ENCODE results near the gene KCTD10.

KCTD10 gene

DNA sequence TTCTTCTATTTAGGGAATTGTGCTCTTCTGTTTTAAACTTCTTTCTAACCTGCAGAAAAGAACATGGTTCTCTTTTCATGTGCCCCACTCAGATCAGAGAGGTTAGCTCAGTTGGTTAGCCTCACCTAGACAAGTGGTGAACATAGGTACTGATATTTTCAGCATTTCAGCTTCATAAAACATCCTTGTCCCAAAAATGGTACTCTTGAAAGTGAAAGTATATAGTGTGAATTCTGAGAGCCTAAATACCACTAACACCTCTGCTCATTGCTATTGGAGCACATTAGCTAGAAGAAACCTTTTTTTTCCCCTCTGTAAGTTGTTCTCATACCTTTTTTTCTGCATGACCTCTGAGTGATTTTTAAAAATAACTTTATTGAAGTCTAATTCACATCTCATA lies 17.9 kb upstream of the KCTD10 start:
- Histone ChIP-seq H3K18ac (ENCODE audit: low read length) (no peak overlapping the region), H3K9me3 (ENCODE audit: insufficient read depth, low read depth, low read length) (no peaks in the 10 kb centered on the region), H3K4me2 (ENCODE audit: low read length) (no peak overlapping the region), H3K4me3 (ENCODE audit: low read depth, low read length) (no peak overlapping the region), H3K36me3 (ENCODE audit: control insufficient read depth in 1 of 2, insufficient read depth in 2 of 2, low read length in 2 of 2) (peaks cover 16 to 31% of the 10 kb centered on the region in 2 experiments), H3K4me1 (ENCODE audit: control insufficient read depth in 1 of 2, insufficient read depth in 2 of 2, low read length in 2 of 2) (peaks cover 0 to 2% of the 10 kb centered on the region in 2 experiments), H4K12ac (ENCODE audit: low read depth, low read length) (no peak overlapping the region), H3K23ac (ENCODE audit: low read length) (no peak overlapping the region), H3K9ac (ENCODE audit: low read length) (no peak overlapping the region), H3K79me2 (ENCODE audit: control insufficient read depth, insufficient read depth, low read length, poor library complexity) (no peaks in the 10 kb centered on the region), H3K79me1 (ENCODE audit: low read length) (no peaks in the 10 kb centered on the region), H2BK5ac (ENCODE audit: low read depth, low read length, poor library complexity) (no peak overlapping the region), H2BK12ac (ENCODE audit: low read length) (no peak overlapping the region), H4K8ac (ENCODE audit: low read depth, low read length) (no peak overlapping the region), H3K27ac (ENCODE audit: low read depth, low read length) (no peak overlapping the region), H3K14ac (ENCODE audit: low read length) (no peak overlapping the region), H3K27me3 (ENCODE audit: insufficient read depth, low read length) (no peaks in the 10 kb centered on the region), H2BK120ac (ENCODE audit: insufficient read depth, low read length, poor library complexity) (no peak overlapping the region), H2AK5ac (ENCODE audit: low read length) (no peak overlapping the region), H4K91ac (ENCODE audit: low read depth, low read length) (no peak overlapping the region), H3K4ac (ENCODE audit: low read depth, low read length) (no peak overlapping the region), H2AFZ (ENCODE audit: insufficient read depth, low read length, poor library complexity) (no peak overlapping the region)
- DNase-seq = no peak

- Histone ChIP-seq H3K23ac (ENCODE audit: low read length) (no peak overlapping the region), H3K4me1 (ENCODE audit: control insufficient read depth in 1 of 2, insufficient read depth in 2 of 2, low read length in 2 of 2) (peaks cover 0 to 2% of the 10 kb centered on the region in 2 experiments), H3K9me3 (ENCODE audit: insufficient read depth, low read depth, low read length) (no peaks in the 10 kb centered on the region), H3K9ac (ENCODE audit: low read length) (no peak overlapping the region), H3K79me1 (ENCODE audit: low read length) (no peaks in the 10 kb centered on the region), H4K91ac (ENCODE audit: low read depth, low read length) (no peak overlapping the region), H3K27ac (ENCODE audit: low read depth, low read length) (no peak overlapping the region), H2BK5ac (ENCODE audit: low read depth, low read length, poor library complexity) (no peak overlapping the region), H2AFZ (ENCODE audit: insufficient read depth, low read length, poor library complexity) (no peak overlapping the region), H3K4ac (ENCODE audit: low read depth, low read length) (no peak overlapping the region), H3K18ac (ENCODE audit: low read length) (no peak overlapping the region), H2BK120ac (ENCODE audit: insufficient read depth, low read length, poor library complexity) (no peak overlapping the region), H3K36me3 (ENCODE audit: control insufficient read depth in 1 of 2, insufficient read depth in 2 of 2, low read length in 2 of 2) (peaks cover 18 to 34% of the 10 kb centered on the region in 2 experiments), H4K12ac (ENCODE audit: low read depth, low read length) (no peak overlapping the region), H3K14ac (ENCODE audit: low read length) (no peak overlapping the region), H2AK5ac (ENCODE audit: low read length) (no peak overlapping the region), H3K27me3 (ENCODE audit: insufficient read depth, low read length) (no peaks in the 10 kb centered on the region), H3K79me2 (ENCODE audit: control insufficient read depth, insufficient read depth, low read length, poor library complexity) (no peaks in the 10 kb centered on the region), H2BK12ac (ENCODE audit: low read length) (no peak overlapping the region), H3K4me3 (ENCODE audit: low read depth, low read length) (no peak overlapping the region), H4K8ac (ENCODE audit: low read depth, low read length) (no peak overlapping the region), H3K4me2 (ENCODE audit: low read length) (no peak overlapping the region)
- no CpG with 5 or more reads among the region's 7 CpGs for whole genome bisulfite sequencing (ENCODE audit: extremely low coverage, insufficient coverage, insufficient read length)
- DNase-seq = no peak
Measured at GRCh38 chr12:109494348-109494881, 17.3 kb upstream of the KCTD10 start.

GRCh38 chr12:109493938-109494337 lies 16.8 kb upstream of the KCTD10 start:
- Histone ChIP-seq H3K4me3 (ENCODE audit: low read depth, low read length) (no peak overlapping the region), H3K27me3 (ENCODE audit: insufficient read depth, low read length) (no peaks in the 10 kb centered on the region), H2AK5ac (ENCODE audit: low read length) (no peak overlapping the region), H4K12ac (ENCODE audit: low read depth, low read length) (no peak overlapping the region), H3K14ac (ENCODE audit: low read length) (no peak overlapping the region), H2BK120ac (ENCODE audit: insufficient read depth, low read length, poor library complexity) (no peak overlapping the region), H2BK12ac (ENCODE audit: low read length) (no peak overlapping the region), H3K23ac (ENCODE audit: low read length) (no peak overlapping the region), H4K91ac (ENCODE audit: low read depth, low read length) (no peak overlapping the region), H3K18ac (ENCODE audit: low read length) (no peak overlapping the region), H3K9ac (ENCODE audit: low read length) (no peak overlapping the region), H2BK5ac (ENCODE audit: low read depth, low read length, poor library complexity) (no peak overlapping the region), H3K79me1 (ENCODE audit: low read length) (no peaks in the 10 kb centered on the region), H3K9me3 (ENCODE audit: insufficient read depth, low read depth, low read length) (no peaks in the 10 kb centered on the region), H2AFZ (ENCODE audit: insufficient read depth, low read length, poor library complexity) (no peak overlapping the region), H3K27ac (ENCODE audit: low read depth, low read length) (no peak overlapping the region), H3K79me2 (ENCODE audit: control insufficient read depth, insufficient read depth, low read length, poor library complexity) (no peaks in the 10 kb centered on the region), H3K4me1 (ENCODE audit: control insufficient read depth in 1 of 2, insufficient read depth in 2 of 2, low read length in 2 of 2) (peaks cover 0 to 2% of the 10 kb centered on the region in 2 experiments), H3K36me3 (ENCODE audit: control insufficient read depth in 1 of 2, insufficient read depth in 2 of 2, low read length in 2 of 2) (peaks cover 21 to 36% of the 10 kb centered on the region in 2 experiments), H4K8ac (ENCODE audit: low read depth, low read length) (no peak overlapping the region), H3K4me2 (ENCODE audit: low read length) (no peak overlapping the region), H3K4ac (ENCODE audit: low read depth, low read length) (no peak overlapping the region)
- DNase-seq = no peak
- no CpG with 5 or more reads among the region's 1 CpG for WGBS (ENCODE audit: extremely low coverage, insufficient coverage, insufficient read length)

GRCh38 chr12:109493090-109493489 lies 16.0 kb upstream of the KCTD10 start:
- no peaks in the 10 kb centered on the region for H3K4me1 ChIP-seq (ENCODE audit: control insufficient read depth in 1 of 2, insufficient read depth in 2 of 2, low read length in 2 of 2)
- H3K4me3 ChIP-seq (ENCODE audit: low read depth, low read length) = no peak overlapping the region
- no peaks in the 10 kb centered on the region for H3K27me3 ChIP-seq (ENCODE audit: insufficient read depth, low read length)
- no peak for DNase-seq
- no peaks in the 10 kb centered on the region for H3K9me3 ChIP-seq (ENCODE audit: insufficient read depth, low read depth, low read length)
- no peak overlapping the region for H4K12ac ChIP-seq (ENCODE audit: low read depth, low read length)
- H3K9ac ChIP-seq (ENCODE audit: low read length) = no peak overlapping the region
- H3K79me2 ChIP-seq (ENCODE audit: control insufficient read depth, insufficient read depth, low read length, poor library complexity) = no peaks in the 10 kb centered on the region
- no peak overlapping the region for H2AFZ ChIP-seq (ENCODE audit: insufficient read depth, low read length, poor library complexity)
- H3K79me1 ChIP-seq (ENCODE audit: low read length) = no peaks in the 10 kb centered on the region
- no peak overlapping the region for H4K8ac ChIP-seq (ENCODE audit: low read depth, low read length)
- H3K18ac ChIP-seq (ENCODE audit: low read length) = no peak overlapping the region
- H3K23ac ChIP-seq (ENCODE audit: low read length) = no peak overlapping the region
- no peak overlapping the region for H3K4me2 ChIP-seq (ENCODE audit: low read length)
- H2BK5ac ChIP-seq (ENCODE audit: low read depth, low read length, poor library complexity) = no peak overlapping the region
- no peak overlapping the region for H2AK5ac ChIP-seq (ENCODE audit: low read length)
- H4K91ac ChIP-seq (ENCODE audit: low read depth, low read length) = no peak overlapping the region
- peaks cover 22 to 40% of the 10 kb centered on the region in 2 experiments for H3K36me3 ChIP-seq (ENCODE audit: control insufficient read depth in 1 of 2, insufficient read depth in 2 of 2, low read length in 2 of 2)
- no peak overlapping the region for H3K27ac ChIP-seq (ENCODE audit: low read depth, low read length)
- H2BK120ac ChIP-seq (ENCODE audit: insufficient read depth, low read length, poor library complexity) = no peak overlapping the region
- H2BK12ac ChIP-seq (ENCODE audit: low read length) = no peak overlapping the region
- no peak overlapping the region for H3K4ac ChIP-seq (ENCODE audit: low read depth, low read length)
- no peak overlapping the region for H3K14ac ChIP-seq (ENCODE audit: low read length)

Measured in trophoblast cell (in vitro differentiated cells and primary cell).